Spleen (tissue), 11 donors: ENCODE data around the gene SYK. TPM values are rescaled to one million over a fixed set of nuclear protein-coding genes. Genes with fewer than 3 reads are reported as not detected.
A peak's percentile ranks its signal among the peaks of the same experiment; 100 is the strongest.

Experiments used
- DNase-seq: peaks from one replicate; pipeline ENCODE4 v3.0.0-alpha.2; 2020
- H3K27ac ChIP-seq, 8 donors: fragments of 200-600 bp; sonication (generic) in 7 of 8; 1 replicate in 4 of 8; 2 replicates in 4 of 8; pipeline versions ENCODE4 v1.5.0 to v1.8.0; 2016 to 2021; ENCODE audit warnings: inconsistent platforms in 4 of 8, mild to moderate bottlenecking in 4 of 8, moderate library complexity in 1 of 8
- H3K27me3 ChIP-seq, 7 donors: fragments of 200-600 bp; sonication (generic) in 6 of 7; replicated peaks in 1 of 7; 1 replicate in 4 of 7; 2 replicates in 3 of 7; pipeline versions ENCODE4 v1.5.0 to v1.8.0; 2016 to 2021; ENCODE audit warnings: inconsistent platforms in 3 of 7, mild to moderate bottlenecking in 1 of 7
- H3K36me3 ChIP-seq, 6 donors: fragments of 200-600 bp; sonication (generic) in 5 of 6; 1 replicate in 4 of 6; 2 replicates in 2 of 6; pipeline versions ENCODE4 v1.5.0 to v1.8.0; 2016 to 2021; ENCODE audit warnings: inconsistent platforms in 2 of 6
- H3K4me1 ChIP-seq, 6 donors: fragments of 200-600 bp; sonication (generic) in 5 of 6; 1 replicate in 3 of 6; 2 replicates in 3 of 6; pipeline versions ENCODE4 v1.5.0 to v1.8.0; 2016 to 2021; ENCODE audit warnings: inconsistent platforms in 3 of 6
- H3K4me3 ChIP-seq, 8 donors: fragments of 200-600 bp; sonication (generic) in 7 of 8; 1 replicate in 4 of 8; 2 replicates in 4 of 8; pipeline versions ENCODE4 v1.5.0 to v1.8.0; 2016 to 2021; ENCODE audit warnings: inconsistent platforms in 4 of 8, mild to moderate bottlenecking in 4 of 8, moderate library complexity in 2 of 8
- H3K9me3 ChIP-seq, 8 donors: fragments of 200-600 bp; sonication (generic) in 7 of 8; 1 replicate in 4 of 8; 2 replicates in 4 of 8; pipeline versions ENCODE4 v1.5.0 to v1.8.0; 2016 to 2021; ENCODE audit warnings: inconsistent platforms in 4 of 8
- CTCF ChIP-seq, 11 experiments: fragments of 200-600 bp in 7 of 11; fragments of 450-650 bp in 4 of 11; sonication (generic) in 4 of 11; IDR thresholded peaks in 8 of 11; conservative IDR thresholded peaks in 3 of 11; 1 replicate in 7 of 11; 2 replicates in 4 of 11; pipeline versions ENCODE4 v1.4.0 to v1.8.0; 2016 to 2021; ENCODE audit warnings: antibody characterized with exemption in 11 of 11, inconsistent platforms in 4 of 11, mild to moderate bottlenecking in 1 of 11
- POLR2A ChIP-seq, 3 donors: fragments of 450-650 bp; IDR thresholded peaks; one replicate each; pipeline ENCODE4 v1.5.1; 2017; ENCODE audit warnings: antibody characterized with exemption in 3 of 3, mild to moderate bottlenecking in 1 of 3
- POLR2AphosphoS5 ChIP-seq, 3 donors: sonication (generic); formaldehyde crosslinking; IDR thresholded peaks; one replicate each; pipeline ENCODE4 v1.5.1; 2017; ENCODE audit warnings: antibody characterized with exemption in 3 of 3
- whole genome bisulfite sequencing, 5 donors: extraction: QIAGEN DNeasy Blood & Tissue Kit in 3 of 5; methylation state at CpG; one replicate each; pipeline versions ENCODE4 v1.1.5 to v1.1.7; 2013 to 2018; 5-methylcytosine and 5-hydroxymethylcytosine counted together
- intact Hi-C: fragments of 100-400 bp; cut with DNase I; formaldehyde crosslinking; loops from one replicate; pipeline ENCODE4 v1.15.0; 2023; ENCODE audit warnings: low total_unique reads
- polyA plus RNA-seq, 3 donors: library from polyadenylated mRNA; stranded (reverse); fragments of 200-250 nt; gene quantifications; one replicate each; pipeline ENCODE4 v1.2.1, GENCODE V29; 2013
- total RNA-seq, 7 donors: library from RNA; depleted of rRNA in 3 of 7; stranded (reverse); fragments of >200 nt in 3 of 7; fragmentation: NEBNext Ultra II Directional in 4 of 7; extraction: Animal tissue kit (Norgen Biotek cat#: 25700) in 4 of 7; gene quantifications; one replicate each; pipeline versions ENCODE4 v1.1.0 to v1.2.1, GENCODE V29; 2016 to 2021
- donor health status: healthy with polysubstance abuse.
- donor health status: DM: no; HTN: no; CAD: no; lungs with moderate emphysema.
- donor health status: DM: no; HTN: no; CAD: no.
- donor health status: Bipolar disorder and iron deficiency.
- donor health status: healthy.
- donor health status: DM: no; HTN: no; CAD: no.
- donor health status: DM: yes; HTN: yes; CAD: no.

SYK gene
- total and polyA plus RNA-seq, 10 donors: 42.6 to 152 (median 111) TPM

GRCh38 chr9:90878562-90878961 lies 76.9 kb downstream of the SYK start:
- H3K4me1 ChIP-seq: peaks cover 0 to 32% (median 9%) of the 10 kb centered on the region in 6 donors
- no peak for DNase-seq
- intact Hi-C loops: loop anchor here (10.0 kb wide), 1 partner anchor 654 kb away; no protein-coding TSS in a partner anchor
- no peak overlapping the region for H3K4me3 ChIP-seq
- WGBS, 5 donors: 72 to 93% (median 88%) methylated on average over 5 of the region's 5 CpGs
- TF ChIP-seq CTCF (IDR thresholded peaks at IDR 0.05 in 8 of 11, conservative IDR thresholded peaks at IDR 0.05 in 3 of 11): no peak
- no peak for TF ChIP-seq POLR2A (IDR thresholded peaks at IDR 0.05)
- no peak for TF ChIP-seq POLR2AphosphoS5 (IDR thresholded peaks at IDR 0.05)
- no peaks in the 10 kb centered on the region for H3K27me3 ChIP-seq
- no peaks in the 10 kb centered on the region for H3K9me3 ChIP-seq
- peaks cover 0 to 100% (median 67%) of the 10 kb centered on the region in 6 donors for H3K36me3 ChIP-seq
- no peak overlapping the region for H3K27ac ChIP-seq

GRCh38 chr9:90880066-90880465 lies 78.4 kb downstream of the SYK start:
- H3K36me3 ChIP-seq: peaks cover 0 to 91% (median 56%) of the 10 kb centered on the region in 6 donors
- H3K27me3 ChIP-seq: no peaks in the 10 kb centered on the region
- H3K27ac ChIP-seq: peak overlapping the region in 4 of 8 donors; percentile 52 to 80 (median 61)
- peaks cover 0 to 32% (median 9%) of the 10 kb centered on the region in 6 donors for H3K4me1 ChIP-seq
- intact Hi-C loops: no loop called here
- TF ChIP-seq CTCF (IDR thresholded peaks at IDR 0.05 in 8 of 11, conservative IDR thresholded peaks at IDR 0.05 in 3 of 11): no peak
- TF ChIP-seq POLR2A (IDR thresholded peaks at IDR 0.05): no peak
- 90 to 95% (median 93%) methylated on average over 1 to 2 of the region's 2 CpGs for WGBS, 5 donors
- peaks cover 0 to 1% (median 0%) of the 10 kb centered on the region in 8 donors for H3K9me3 ChIP-seq
- no peak for DNase-seq
- H3K4me3 ChIP-seq: no peak overlapping the region

- intact Hi-C loops: no loop called here
- Histone ChIP-seq H3K27ac (peak overlapping the region in 6 of 8 donors; percentile 36 to 80 (median 52)), H3K4me1 (peaks cover 0 to 32% (median 9%) of the 10 kb centered on the region in 6 donors), H3K9me3 (peaks cover 0 to 7% (median 1%) of the 10 kb centered on the region in 8 donors), H3K27me3 (no peaks in the 10 kb centered on the region), H3K4me3 (no peak overlapping the region), H3K36me3 (peaks cover 0 to 89% (median 53%) of the 10 kb centered on the region in 6 donors)
- 42 to 86% (median 72%) methylated on average over 5 to 6 of the region's 6 CpGs for WGBS, 5 donors
- TF ChIP-seq POLR2A (IDR thresholded peaks at IDR 0.05) (no peak), POLR2AphosphoS5 (IDR thresholded peaks at IDR 0.05) (peak in 2 of 3 donors; percentile 36 to 49)
- no peak for DNase-seq
These were observed 79.0 kb downstream of the SYK start for GRCh38 chr9:90880669-90881068.

GRCh38 chr9:90881648-90882047 lies 80.0 kb downstream of the SYK start:
- no peak for DNase-seq
- no peaks in the 10 kb centered on the region for H3K27me3 ChIP-seq
- H3K36me3 ChIP-seq: peaks cover 0 to 89% (median 47%) of the 10 kb centered on the region in 6 donors
- WGBS, 5 donors: 68 to 83% (median 75%) methylated on average over 9 of the region's 9 CpGs
- intact Hi-C loops: no loop called here
- H3K4me1 ChIP-seq: peaks cover 0 to 32% (median 9%) of the 10 kb centered on the region in 6 donors
- peak overlapping the region in 5 of 8 donors; percentile 44 to 80 (median 52) for H3K27ac ChIP-seq
- no peak overlapping the region for H3K4me3 ChIP-seq
- H3K9me3 ChIP-seq: peaks cover 0 to 10% (median 6%) of the 10 kb centered on the region in 8 donors
- TF ChIP-seq POLR2A (IDR thresholded peaks at IDR 0.05) (no peak), POLR2AphosphoS5 (IDR thresholded peaks at IDR 0.05) (peak in 1 of 3 donors; percentile 57), CTCF (IDR thresholded peaks at IDR 0.05 in 8 of 11, conservative IDR thresholded peaks at IDR 0.05 in 3 of 11) (no peak)
